GM12891 (cell line): ENCODE measurements around the gene GID4.

Experiments
- POLR2A ChIP-seq: IDR thresholded peaks from 2 replicates; pipeline ENCODE4 v1.6.1; 2011; ENCODE audit warnings: low read depth, low read length, control low read depth
- POLR2AphosphoS5 ChIP-seq: IDR thresholded peaks from 2 replicates; pipeline ENCODE4 v1.6.1; 2011; ENCODE audit warnings: low read depth, low read length, control low read depth
- SPI1 ChIP-seq: IDR thresholded peaks from 2 replicates; pipeline ENCODE4 v1.6.1; 2011; ENCODE audit warnings: low read depth, low read length, control low read depth
- TAF1 ChIP-seq: IDR thresholded peaks from 2 replicates; pipeline ENCODE4 v1.6.1; 2011; ENCODE audit warnings: low read depth, low read length, control low read depth

DNA sequence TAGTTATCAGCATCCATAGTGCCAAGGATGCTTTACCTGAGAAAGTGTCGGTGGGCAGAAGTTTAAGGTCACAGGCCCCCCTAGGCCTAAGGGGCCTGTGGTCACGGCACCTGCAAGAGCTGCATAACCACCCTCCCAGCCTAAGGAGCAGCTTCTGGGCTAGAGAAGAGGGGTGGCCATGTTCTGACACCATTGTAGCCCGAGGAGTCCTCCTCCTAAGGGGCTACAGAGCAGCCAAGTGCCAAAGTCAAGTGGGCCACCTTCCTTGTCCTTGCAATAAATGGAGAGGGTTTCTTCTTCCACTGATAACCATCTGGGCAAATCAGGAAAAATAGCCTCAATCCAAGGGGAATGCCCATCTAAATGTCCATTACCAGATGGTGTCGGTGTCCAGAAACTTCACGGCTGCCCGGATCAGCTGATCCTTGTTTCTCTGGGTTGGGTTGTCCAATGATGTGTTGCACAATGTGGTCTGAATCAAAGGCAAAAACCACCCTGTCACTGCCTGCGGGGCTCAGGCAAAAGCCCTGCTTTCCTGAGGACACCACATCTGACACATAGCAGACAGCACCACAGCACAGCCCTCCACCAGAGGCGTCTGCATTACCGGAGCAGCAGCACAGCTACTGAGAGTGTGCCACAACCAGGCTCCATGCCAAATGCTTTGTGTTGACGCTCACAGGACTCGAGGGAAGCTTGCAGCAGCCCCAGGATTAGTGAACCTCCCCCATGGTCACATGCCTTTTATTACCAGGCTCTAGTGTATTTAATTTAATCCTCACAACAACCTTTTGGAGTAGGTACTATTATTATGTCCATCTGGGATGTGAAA is 13.0 kb upstream of the GID4 start:
- TF ChIP-seq POLR2A: no peak
- no peak for TF ChIP-seq TAF1
- no peak for TF ChIP-seq POLR2AphosphoS5
- TF ChIP-seq SPI1: no peak
